GM19395 (cell line): Measurements from ENCODE around the gene OR2S2.
"Not testable (repeated sequence)": the region's sequence is repeated elsewhere in the genome, so short reads cannot be mapped to it uniquely, and the experiment has no call there.

ENCODE experiments used
- ATAC-seq: cut with Tn5 transposase; IDR thresholded peaks from one replicate; pipeline ENCODE4 v1.9.1; 2021; ENCODE audit warnings: mild to moderate bottlenecking, moderate library complexity; ENCODE audit not compliant: unreplicated experiment

The OR2S2 gene

DNA sequence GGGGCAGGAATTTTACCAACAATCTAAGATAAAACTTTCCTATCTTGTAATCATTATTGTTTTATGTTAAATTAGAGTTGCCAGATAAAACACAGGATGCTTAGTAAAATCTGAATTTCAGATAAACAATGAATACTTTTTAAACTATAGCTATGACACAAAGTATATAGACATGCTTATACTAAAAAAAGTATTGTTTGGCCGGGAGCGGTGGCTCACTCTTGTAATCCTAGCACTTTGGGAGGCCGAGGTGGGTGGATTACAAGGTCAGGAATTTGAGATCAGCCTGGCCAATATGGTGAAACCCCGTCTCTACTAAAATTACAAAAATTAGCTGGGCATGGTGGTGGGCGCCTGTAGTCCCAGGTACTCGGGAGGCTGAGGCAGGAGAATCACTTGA, 23.9 kb downstream of the OR2S2 start:
- ATAC-seq = not testable (repeated sequence)

DNA sequence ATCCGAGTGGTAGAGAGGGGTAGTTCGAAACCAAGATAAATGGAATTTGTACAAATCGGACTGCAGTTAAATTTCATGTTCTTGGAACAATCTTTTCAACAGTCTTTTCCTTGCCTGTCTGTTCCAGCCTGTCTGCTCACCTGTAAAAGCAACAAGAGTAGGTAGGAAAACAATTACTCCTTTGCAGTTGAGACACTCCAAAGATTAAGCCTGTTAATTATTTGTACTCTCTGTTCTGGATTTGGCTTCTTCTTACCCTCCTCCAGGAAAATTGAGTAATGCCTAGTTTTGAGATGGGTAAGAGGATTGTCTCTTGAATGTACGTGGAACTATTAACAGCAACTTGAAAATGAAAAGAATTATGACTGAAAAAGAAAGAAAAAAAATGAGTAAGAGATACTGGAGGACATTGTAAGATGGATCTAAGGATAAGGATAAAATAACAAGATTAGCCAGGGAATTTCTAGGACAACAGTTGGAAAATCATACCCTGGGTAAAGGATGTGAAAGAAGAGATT, 24.3 kb downstream of the OR2S2 start:
- no peak for ATAC-seq

GRCh38 chr9:35932735-35933134, 25.2 kb downstream of the OR2S2 start:
- ATAC-seq = no peak

DNA sequence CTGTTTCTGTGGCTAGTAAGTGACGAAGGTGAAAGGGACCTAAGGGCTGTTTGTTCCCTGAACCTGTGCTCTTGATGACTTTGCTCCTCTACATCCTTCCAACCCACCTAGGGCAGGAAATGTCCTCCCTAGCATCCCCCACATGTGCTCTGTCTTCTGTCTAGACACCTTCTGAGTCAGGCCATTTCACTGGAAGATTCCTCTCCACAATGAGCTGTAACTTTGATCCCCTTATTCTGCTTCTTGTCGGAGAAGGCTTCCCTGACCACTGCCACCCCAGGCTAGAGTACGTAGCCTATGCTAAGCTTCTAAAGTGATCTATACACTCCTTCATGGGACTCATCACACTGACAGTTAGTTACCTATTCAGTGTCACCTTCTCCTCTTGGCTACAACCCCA, 27.0 kb downstream of the OR2S2 start:
- no peak for ATAC-seq

GRCh38 chr9:35930521-35930920, 27.4 kb downstream of the OR2S2 start:
- no peak for ATAC-seq

DNA sequence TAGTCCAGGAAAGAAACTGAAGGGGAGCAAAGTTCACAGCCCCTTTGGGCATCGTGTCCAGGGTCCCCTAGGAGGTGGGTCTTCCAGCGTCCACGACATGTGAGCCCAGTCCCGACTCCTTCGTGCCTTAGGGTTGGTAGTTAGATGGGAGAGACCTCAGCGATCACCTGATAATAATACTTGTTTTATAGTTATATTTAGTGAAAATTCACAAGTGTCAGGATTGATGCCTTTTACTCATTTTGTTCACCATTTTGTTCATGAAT, 28.6 kb downstream of the OR2S2 start:
- no peak for ATAC-seq

DNA sequence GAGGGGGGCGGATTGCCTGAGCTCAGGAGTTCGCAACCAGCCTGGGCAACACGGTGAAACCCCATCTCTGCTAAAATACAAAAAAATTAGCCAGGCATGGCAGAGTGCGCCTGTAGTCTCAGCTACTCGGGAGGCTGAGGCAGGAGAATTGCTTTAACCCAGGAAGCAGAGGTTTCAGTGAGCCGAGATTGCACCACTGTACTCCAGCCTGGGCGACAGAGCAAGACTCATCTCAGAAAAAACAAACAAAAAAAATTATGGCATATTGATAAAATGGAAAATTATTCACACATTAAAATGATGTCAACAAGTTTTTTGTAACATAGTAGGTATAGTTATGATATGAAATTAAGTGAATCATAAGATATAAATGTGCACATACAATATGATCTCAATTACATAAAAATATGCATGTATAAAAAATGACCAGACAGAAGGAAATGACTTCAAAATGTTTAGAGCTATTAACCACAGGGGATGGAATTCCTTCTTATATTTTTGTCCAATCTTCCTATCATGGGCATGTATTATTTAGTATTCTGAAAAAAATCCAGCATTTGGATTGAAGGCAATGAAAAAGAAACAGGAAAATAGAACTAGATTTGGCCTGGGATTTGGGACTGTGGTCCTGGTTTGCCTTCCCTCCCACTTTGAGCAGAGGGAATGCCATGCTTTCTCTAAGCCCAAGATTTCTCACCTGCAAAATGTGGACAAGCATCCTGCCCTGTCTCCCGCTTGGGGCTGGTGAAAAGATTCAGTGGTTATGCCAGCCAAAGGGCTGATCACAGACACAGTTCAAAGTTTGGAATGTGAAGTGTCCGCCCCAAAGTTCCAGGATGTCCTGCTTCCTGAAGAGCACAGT, 29.1 kb downstream of the OR2S2 start:
- ATAC-seq = no peak

DNA sequence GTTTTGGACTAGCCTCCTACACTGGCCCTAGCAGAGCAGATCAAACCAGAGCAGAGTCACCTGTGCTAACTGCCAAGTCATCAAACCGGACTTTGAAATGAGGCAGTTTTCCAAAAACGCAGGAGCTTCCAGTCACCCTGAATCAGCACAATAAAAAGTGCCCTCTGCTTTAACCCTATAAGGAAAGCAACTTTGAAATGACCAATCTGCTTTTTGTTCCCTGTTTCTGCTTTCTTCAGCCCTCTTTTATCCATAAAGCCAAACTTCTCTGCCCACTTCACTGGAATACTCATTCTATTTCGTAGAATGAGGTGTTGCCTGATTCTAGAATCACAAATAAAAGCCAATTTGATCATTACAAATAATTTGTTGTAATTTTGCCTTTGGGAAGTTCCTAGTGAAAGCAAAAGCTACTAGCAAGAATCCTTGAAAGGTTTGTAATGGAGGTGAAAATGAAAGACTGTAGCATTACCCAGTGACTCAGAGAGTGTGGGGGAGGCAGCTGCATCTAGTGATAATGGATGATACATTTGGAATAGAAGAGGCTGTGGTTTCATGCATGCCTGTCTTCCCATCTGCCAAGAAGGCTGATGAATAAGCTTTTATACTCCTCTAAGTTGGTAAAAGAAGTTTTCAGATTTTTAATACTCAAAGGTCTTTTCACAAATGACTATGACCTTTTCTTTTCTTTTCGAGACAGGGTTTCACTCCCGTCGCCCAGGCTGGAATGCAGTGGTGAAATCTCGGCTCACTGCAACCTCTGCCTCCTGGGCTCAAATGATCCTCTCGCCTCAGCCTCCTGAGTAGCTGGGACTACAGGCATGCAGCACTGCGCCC, 33.8 kb downstream of the OR2S2 start:
- no peak for ATAC-seq

DNA sequence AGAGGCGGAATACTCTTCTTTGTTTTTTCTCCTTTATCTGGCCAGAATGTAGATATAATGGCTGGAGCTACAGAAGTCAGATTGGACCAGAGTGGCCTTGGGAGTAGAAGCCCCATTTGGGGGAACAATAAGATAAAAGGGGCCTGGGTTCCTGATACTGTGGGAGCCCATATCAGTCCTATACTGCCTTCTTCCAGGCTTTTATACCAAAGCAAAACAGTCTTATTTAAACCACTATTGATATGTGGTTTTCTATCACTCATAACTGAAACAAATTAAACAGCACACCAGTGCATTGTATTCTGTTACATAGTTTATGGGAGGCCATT, 34.4 kb downstream of the OR2S2 start:
- no peak for ATAC-seq

GRCh38 chr9:35920051-35920620, 37.8 kb downstream of the OR2S2 start:
- ATAC-seq = no peak

DNA sequence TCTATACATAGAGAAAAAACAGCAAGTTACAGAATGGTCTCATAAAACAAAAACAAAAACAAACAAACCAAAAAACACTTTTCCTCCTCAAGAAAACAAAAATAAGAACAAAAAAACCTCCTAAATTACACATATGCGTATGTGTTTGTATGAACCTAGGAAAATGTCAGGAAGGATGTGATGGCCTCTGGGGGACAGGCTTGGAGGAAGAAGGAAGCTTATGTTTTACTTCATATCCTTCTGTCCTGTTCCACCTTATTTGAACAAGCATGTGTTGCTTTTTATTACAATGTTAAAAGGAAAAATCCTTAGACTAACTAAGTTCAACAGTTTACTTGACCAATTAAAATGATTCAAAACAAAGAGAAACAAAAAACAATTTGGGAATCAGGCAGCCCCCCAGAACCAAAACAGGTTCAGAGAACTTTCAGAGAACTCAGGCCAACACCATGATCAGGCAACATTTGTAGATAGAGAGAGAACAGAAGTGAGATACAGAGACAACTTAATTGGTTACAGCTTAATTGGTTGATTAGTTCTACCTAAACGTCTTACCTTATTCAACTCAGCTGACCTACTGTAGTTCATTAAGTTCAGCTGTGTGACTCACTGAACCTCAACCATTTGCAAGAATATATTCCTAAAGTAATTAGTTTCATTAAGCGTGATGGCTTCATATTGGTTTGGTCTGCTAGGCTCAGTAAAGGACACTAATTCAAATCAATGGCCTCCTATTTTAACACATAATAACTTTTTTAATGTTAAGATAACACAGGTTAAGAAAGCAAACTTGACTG, 38.5 kb downstream of the OR2S2 start:
- no peak for ATAC-seq

DNA sequence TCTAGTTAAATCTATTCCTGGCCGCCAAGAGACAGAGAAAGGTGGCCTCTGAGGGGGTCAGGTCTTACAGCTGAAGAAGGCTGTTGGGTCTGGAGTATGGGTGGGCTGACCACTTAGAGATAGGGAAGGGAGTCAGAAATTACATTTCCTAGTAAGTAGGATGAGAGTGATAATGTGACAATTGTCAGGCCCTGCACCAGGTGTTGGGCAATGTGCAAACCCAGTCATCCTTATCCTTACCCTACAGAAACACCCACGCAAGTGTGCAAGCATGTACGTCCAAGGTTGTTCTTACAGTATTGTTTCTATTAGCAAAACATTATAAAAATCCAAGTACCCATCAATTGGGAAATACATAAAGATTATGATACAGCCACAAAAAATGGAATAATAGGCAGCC, 39.2 kb downstream of the OR2S2 start:
- ATAC-seq = no peak

GRCh38 chr9:35917261-35917660, 40.7 kb downstream of the OR2S2 start:
- no peak for ATAC-seq

- ATAC-seq = no peak
These were observed 42.2 kb downstream of the OR2S2 start for GRCh38 chr9:35915681-35916294.

GRCh38 chr9:35914301-35914807, 43.6 kb downstream of the OR2S2 start:
- no peak for ATAC-seq

GRCh38 chr9:35913429-35913828, 44.5 kb downstream of the OR2S2 start:
- not testable (repeated sequence) for ATAC-seq

DNA sequence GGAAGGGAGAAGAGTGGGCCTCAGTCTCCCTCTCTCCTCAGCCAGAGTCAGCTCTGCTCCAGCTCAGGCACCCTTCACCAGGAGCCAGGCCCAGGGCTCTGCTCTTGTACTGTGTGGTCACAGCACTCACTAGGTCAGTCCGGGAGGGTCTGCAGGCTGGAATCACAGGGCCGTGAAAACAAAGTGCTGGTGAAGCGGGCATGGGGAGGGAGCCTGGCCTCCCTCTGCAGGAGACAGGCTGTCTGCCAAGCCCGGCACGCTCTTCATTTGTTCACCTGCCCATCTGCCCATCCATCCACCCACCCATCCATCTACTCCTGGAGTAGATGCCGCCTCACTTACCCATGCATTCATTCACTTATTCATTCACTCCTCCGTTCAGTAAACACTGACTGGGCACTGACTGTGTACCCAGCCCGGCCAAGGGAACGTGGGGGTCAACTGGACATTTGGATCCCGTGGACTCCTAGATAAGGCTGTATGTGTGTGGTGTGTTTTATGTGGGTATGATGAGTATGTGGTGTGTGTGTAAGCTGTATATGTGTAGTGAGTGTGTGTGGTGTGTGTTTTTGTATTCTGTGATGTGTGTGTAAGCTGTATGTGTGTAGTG, 45.1 kb downstream of the OR2S2 start:
- ATAC-seq = no peak

GRCh38 chr9:35911690-35912089, 46.3 kb downstream of the OR2S2 start:
- ATAC-seq = no peak

- no peak for ATAC-seq
These were observed 47.2 kb downstream of the OR2S2 start for GRCh38 chr9:35910613-35911359.
